Ishikawa (cell line): ENCODE results near the gene USP11.

Experiments
- CEBPB ChIP-seq: IDR thresholded peaks from 2 replicates; pipeline ENCODE4 v1.6.1; 2012
- CREB1 ChIP-seq: IDR thresholded peaks from 2 replicates; pipeline ENCODE4 v1.6.1; 2012; ENCODE audit warnings: low read depth
- EGR1 ChIP-seq: IDR thresholded peaks from 2 replicates; pipeline ENCODE4 v1.6.1; 2012
- EP300 ChIP-seq: IDR thresholded peaks from 2 replicates; pipeline ENCODE4 v1.6.1; 2012; ENCODE audit warnings: borderline replicate concordance
- FOXM1 ChIP-seq: IDR thresholded peaks from 2 replicates; pipeline ENCODE4 v1.6.1; 2012; ENCODE audit warnings: low read depth, borderline replicate concordance
- MAX ChIP-seq: IDR thresholded peaks from 2 replicates; pipeline ENCODE4 v1.6.1; 2012
- NFIC ChIP-seq: IDR thresholded peaks from 2 replicates; pipeline ENCODE4 v1.6.1; 2012
- RAD21 ChIP-seq: IDR thresholded peaks from 2 replicates; pipeline ENCODE4 v1.6.1; 2012; ENCODE audit warnings: low read depth
- REST ChIP-seq: IDR thresholded peaks from 2 replicates; pipeline ENCODE4 v1.6.1; 2012; ENCODE audit warnings: low read depth, mild to moderate bottlenecking
- TAF1 ChIP-seq: IDR thresholded peaks from 2 replicates; pipeline ENCODE4 v1.6.1; 2012; ENCODE audit warnings: low read depth, mild to moderate bottlenecking
- TCF12 ChIP-seq: IDR thresholded peaks from 2 replicates; pipeline ENCODE4 v1.6.1; 2012; ENCODE audit warnings: low read depth
- TEAD4 ChIP-seq: IDR thresholded peaks from 2 replicates; pipeline ENCODE4 v1.6.1; 2012
- USF1 ChIP-seq: IDR thresholded peaks from 2 replicates; pipeline ENCODE4 v1.6.1; 2012
- YY1 ChIP-seq: IDR thresholded peaks from 2 replicates; pipeline ENCODE4 v1.6.1; 2012; ENCODE audit warnings: low read depth
- ZBTB7A ChIP-seq: IDR thresholded peaks from 2 replicates; pipeline ENCODE4 v1.6.1; 2012; ENCODE audit warnings: low read depth

The USP11 gene

GRCh38 chrX:47240619-47241018, 7.8 kb downstream of the USP11 start:
- no peak for TF ChIP-seq TAF1
- TF ChIP-seq FOXM1 = no peak
- TF ChIP-seq CREB1 = no peak
- no peak for TF ChIP-seq REST
- TF ChIP-seq EGR1 = no peak

- TF ChIP-seq REST (no peak), MAX (no peak), CREB1 (no peak), USF1 (no peak), CEBPB (no peak), FOXM1 (no peak), RAD21 (no peak), NFIC (no peak), YY1 (no peak), TAF1 (no peak), EGR1 (no peak), EP300 (no peak), TEAD4 (no peak), TCF12 (no peak)
Measured at GRCh38 chrX:47241201-47242011, 8.6 kb downstream of the USP11 start.

GRCh38 chrX:47242321-47242720, 9.5 kb downstream of the USP11 start:
- no peak for TF ChIP-seq TEAD4
- TF ChIP-seq NFIC = no peak
- no peak for TF ChIP-seq ZBTB7A
- no peak for TF ChIP-seq EGR1
- TF ChIP-seq FOXM1 = no peak
- TF ChIP-seq YY1 = no peak
- no peak for TF ChIP-seq REST

- no peak for TF ChIP-seq TEAD4
- no peak for TF ChIP-seq MAX
- no peak for TF ChIP-seq CEBPB
- TF ChIP-seq TCF12 = no peak
Measured at GRCh38 chrX:47243351-47243750, 10.5 kb downstream of the USP11 start.

GRCh38 chrX:47244676-47245075, 11.9 kb downstream of the USP11 start:
- no peak for TF ChIP-seq MAX
- no peak for TF ChIP-seq TAF1
- TF ChIP-seq REST = no peak
- TF ChIP-seq YY1 = no peak
- TF ChIP-seq ZBTB7A = no peak
- TF ChIP-seq EP300 = no peak
- no peak for TF ChIP-seq RAD21
- no peak for TF ChIP-seq USF1
- TF ChIP-seq EGR1 = no peak
- TF ChIP-seq TCF12 = no peak
- TF ChIP-seq CEBPB = no peak
- no peak for TF ChIP-seq CREB1
